Subcutaneous abdominal adipose tissue (tissue), 5 donors: Measurements from ENCODE around the gene RIC8B.
"Not testable (repeated sequence)": the region's sequence is repeated elsewhere in the genome, so short reads cannot be mapped to it uniquely, and the experiment has no call there.

ENCODE experiments used
- H3K27ac ChIP-seq: one replicate; pipeline ENCODE4 v1.7.0; 2013; ENCODE audit warnings: low read depth, mild to moderate bottlenecking, inconsistent platforms, low read length, moderate library complexity
- H3K27me3 ChIP-seq, 5 donors: one replicate each; pipeline ENCODE4 v1.7.0; 2013; ENCODE audit warnings: low read length in 5 of 5, inconsistent platforms in 1 of 5; ENCODE audit not compliant: control insufficient read depth in 5 of 5, insufficient read depth in 4 of 5
- H3K36me3 ChIP-seq, 5 donors: one replicate each; pipeline ENCODE4 v1.7.0; 2013; ENCODE audit warnings: low read length in 5 of 5; ENCODE audit not compliant: control insufficient read depth in 5 of 5, insufficient read depth in 5 of 5
- H3K4me1 ChIP-seq, 5 donors: one replicate each; pipeline ENCODE4 v1.7.0; 2013; ENCODE audit warnings: low read length in 5 of 5, mild to moderate bottlenecking in 3 of 5, moderate library complexity in 1 of 5; ENCODE audit not compliant: control insufficient read depth in 5 of 5, insufficient read depth in 5 of 5
- H3K4me3 ChIP-seq, 5 donors: one replicate each; pipeline ENCODE4 v1.7.0; 2013; ENCODE audit warnings: low read length in 5 of 5, low read depth in 1 of 5
- H3K9ac ChIP-seq, 5 donors: one replicate each; pipeline ENCODE4 v1.7.0; 2013; ENCODE audit warnings: low read length in 5 of 5, mild to moderate bottlenecking in 4 of 5, moderate library complexity in 3 of 5
- H3K9me3 ChIP-seq, 5 donors: one replicate each; pipeline ENCODE4 v1.7.0; 2013; ENCODE audit warnings: low read length in 5 of 5; ENCODE audit not compliant: control insufficient read depth in 5 of 5
- donor health status: healthy.
- donor health status: healthy.
- donor health status: healthy.
- donor health status: healthy.
- donor health status: healthy.

RIC8B gene, protein sequence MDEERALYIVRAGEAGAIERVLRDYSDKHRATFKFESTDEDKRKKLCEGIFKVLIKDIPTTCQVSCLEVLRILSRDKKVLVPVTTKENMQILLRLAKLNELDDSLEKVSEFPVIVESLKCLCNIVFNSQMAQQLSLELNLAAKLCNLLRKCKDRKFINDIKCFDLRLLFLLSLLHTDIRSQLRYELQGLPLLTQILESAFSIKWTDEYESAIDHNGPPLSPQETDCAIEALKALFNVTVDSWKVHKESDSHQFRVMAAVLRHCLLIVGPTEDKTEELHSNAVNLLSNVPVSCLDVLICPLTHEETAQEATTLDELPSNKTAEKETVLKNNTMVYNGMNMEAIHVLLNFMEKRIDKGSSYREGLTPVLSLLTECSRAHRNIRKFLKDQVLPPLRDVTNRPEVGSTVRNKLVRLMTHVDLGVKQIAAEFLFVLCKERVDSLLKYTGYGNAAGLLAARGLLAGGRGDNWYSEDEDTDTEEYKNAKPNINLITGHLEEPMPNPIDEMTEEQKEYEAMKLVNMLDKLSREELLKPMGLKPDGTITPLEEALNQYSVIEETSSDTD

GRCh38 chr12:106774005-106774807, at the start of gene RIC8B:
RIC8B (plus strand) TSS chr12:106774682; CDS start chr12:106774746, 64 bp downstream.
- Histone ChIP-seq H3K9me3 (no peaks in the 10 kb centered on the region), H3K36me3 (no peaks in the 10 kb centered on the region), H3K4me1 (peaks cover 5 to 28% (median 20%) of the 10 kb centered on the region in 5 donors), H3K27ac (peak within 1 kb of the TSS; percentile 99), H3K27me3 (no peaks in the 10 kb centered on the region), H3K9ac (peak within 1 kb of the TSS; percentile 91 to 97 (median 94)), H3K4me3 (peak within 1 kb of the TSS; percentile 90 to 94 (median 93))

DNA sequence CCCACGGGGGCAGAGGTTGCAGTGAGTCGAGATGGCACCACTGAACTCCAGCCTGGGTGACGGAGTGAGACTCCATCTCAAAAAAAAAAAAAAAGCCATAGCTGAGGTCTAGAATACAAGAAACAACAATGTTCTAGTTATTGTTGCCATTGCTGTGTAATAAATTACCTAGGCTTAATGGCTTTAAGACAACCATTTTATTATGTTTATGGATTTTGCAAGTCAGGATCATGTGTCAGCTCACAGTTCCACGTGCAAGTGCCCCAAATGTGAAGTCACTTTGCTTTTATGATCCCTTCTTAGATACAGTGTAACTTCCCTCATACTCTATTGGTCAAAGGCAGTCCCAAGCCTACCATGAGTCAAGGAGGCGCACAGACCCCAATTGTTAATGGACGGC, 49.5 kb upstream of the RIC8B start:
- Histone ChIP-seq H3K9me3 (no peaks in the 10 kb centered on the region), H3K4me1 (peaks cover 0 to 8% (median 6%) of the 10 kb centered on the region in 5 donors), H3K27me3 (no peaks in the 10 kb centered on the region), H3K27ac (no peak overlapping the region), H3K9ac (no peak overlapping the region), H3K4me3 (no peak overlapping the region), H3K36me3 (no peaks in the 10 kb centered on the region)

GRCh38 chr12:106726603-106727202, 47.8 kb upstream of the RIC8B start:
- not testable (repeated sequence) for H3K4me3 ChIP-seq, H3K27ac ChIP-seq, H3K27me3 ChIP-seq, H3K4me1 ChIP-seq, H3K36me3 ChIP-seq, H3K9me3 ChIP-seq, H3K9ac ChIP-seq

DNA sequence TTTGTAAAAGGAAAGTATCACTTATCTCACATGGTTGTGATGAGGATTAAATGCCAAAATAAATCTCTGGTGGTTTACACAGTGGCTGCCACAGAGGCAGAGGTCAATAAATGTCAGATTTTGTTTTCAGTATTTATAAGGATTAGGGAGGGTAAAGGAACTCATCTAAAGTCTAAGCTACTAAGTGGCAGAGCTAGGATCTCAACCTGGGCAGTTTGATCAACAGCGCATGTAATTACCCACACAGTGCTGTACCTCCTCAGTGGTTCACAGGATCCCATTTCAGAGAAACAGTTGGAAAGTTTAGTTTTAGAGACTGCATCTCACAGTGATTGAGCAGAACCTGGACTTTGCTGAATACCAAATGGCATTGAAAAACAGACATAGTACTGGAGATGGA, 44.9 kb upstream of the RIC8B start:
- H3K9me3 ChIP-seq = no peaks in the 10 kb centered on the region
- H3K4me3 ChIP-seq = no peak overlapping the region
- peaks cover 0 to 8% (median 6%) of the 10 kb centered on the region in 5 donors for H3K4me1 ChIP-seq
- no peaks in the 10 kb centered on the region for H3K27me3 ChIP-seq
- no peaks in the 10 kb centered on the region for H3K36me3 ChIP-seq
- H3K9ac ChIP-seq = no peak overlapping the region
- no peak overlapping the region for H3K27ac ChIP-seq

GRCh38 chr12:106732890-106733289, 41.6 kb upstream of the RIC8B start:
- H3K4me1 ChIP-seq = peaks cover 0 to 8% (median 6%) of the 10 kb centered on the region in 5 donors
- no peak overlapping the region for H3K4me3 ChIP-seq

DNA sequence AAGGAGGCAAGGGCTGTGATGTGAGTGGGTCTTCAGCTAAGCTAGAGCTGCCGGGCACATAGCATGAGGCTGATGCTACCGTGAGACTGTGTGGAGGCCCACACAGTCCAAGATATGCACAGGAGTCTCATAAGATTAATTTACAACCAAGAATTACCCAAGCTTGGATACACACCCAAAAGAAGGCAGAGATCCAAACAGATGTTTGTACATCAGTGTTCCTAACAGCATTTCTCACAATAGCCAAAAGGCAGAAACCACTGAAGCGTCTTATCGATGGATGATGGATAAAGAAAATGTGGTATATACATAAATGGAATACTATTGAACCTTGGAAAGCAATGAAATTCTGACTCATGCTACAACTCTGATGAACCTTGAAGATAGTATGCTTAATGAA, 40.8 kb upstream of the RIC8B start:
- H3K9ac ChIP-seq = no peak overlapping the region
- H3K36me3 ChIP-seq = no peaks in the 10 kb centered on the region
- no peak overlapping the region for H3K4me3 ChIP-seq
- no peaks in the 10 kb centered on the region for H3K27me3 ChIP-seq
- H3K9me3 ChIP-seq = no peaks in the 10 kb centered on the region
- no peak overlapping the region for H3K27ac ChIP-seq
- peaks cover 0 to 8% (median 6%) of the 10 kb centered on the region in 5 donors for H3K4me1 ChIP-seq

More at GRCh38 chr12:106732890-106733289, 41.6 kb upstream of the RIC8B start:
- Histone ChIP-seq H3K36me3 (no peaks in the 10 kb centered on the region), H3K9me3 (no peaks in the 10 kb centered on the region), H3K9ac (no peak overlapping the region), H3K27ac (no peak overlapping the region), H3K27me3 (no peaks in the 10 kb centered on the region)

DNA sequence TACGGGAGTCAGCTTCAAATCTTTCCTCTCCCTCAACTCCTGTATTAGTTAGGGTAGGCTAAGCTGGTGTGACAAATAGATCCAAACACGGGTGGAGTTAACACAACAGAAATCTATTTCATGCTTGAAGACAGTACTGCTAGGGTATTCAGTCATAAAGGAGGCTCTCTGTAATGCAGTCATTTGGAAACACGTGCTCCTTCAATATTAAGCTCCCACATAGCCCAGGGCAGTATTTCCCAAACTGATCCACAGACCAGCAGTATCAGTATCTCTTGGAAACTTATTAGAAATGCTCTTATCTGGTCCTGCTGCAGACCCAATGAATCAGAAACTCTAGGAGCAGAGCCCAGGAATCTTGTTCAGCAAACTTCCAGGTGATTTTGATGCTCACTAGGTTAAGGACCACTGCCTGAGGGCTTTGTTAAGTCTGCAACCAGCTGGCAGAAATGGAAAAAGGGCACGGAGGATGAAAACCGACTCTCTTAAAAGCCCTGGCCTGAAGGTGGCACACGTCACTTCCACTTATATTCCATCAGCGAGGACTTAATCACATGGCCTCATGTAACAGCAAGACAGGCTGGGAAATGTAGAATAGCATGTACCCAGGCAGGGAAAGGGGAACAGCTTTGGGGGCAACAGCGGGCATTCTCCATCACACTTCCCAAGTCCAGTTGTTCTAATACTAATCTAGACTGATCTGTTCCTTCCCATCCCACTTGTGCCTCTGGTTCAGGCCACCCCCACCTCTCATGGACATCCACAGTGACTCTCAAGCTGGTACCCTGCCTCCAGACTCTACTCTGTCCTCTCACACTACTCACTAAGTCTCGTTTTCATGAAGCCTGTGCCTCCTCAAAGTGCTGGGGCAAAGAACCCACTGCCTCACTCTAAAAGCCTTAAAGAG, 38.2 kb upstream of the RIC8B start:
- H3K9me3 ChIP-seq = no peaks in the 10 kb centered on the region
- H3K27ac ChIP-seq = no peak overlapping the region
- H3K4me1 ChIP-seq = no peaks in the 10 kb centered on the region

DNA sequence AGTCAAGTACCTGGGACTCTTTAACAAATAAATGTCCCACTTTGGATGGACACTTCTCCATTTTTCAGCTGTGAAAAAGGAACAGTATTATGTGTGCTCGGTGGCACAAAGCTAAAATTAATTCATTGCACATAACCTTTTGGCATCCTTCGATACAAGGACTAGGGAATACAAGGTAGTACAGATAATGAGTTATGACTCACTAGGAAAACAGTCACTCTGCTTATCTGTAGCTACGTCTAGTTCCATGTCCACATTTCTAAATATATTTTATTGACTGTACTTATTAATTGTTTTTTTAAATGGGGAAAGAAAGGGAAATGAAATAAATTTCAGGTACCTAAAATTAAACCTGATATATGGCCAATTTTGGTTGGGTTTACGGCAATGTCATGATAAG, 35.2 kb upstream of the RIC8B start:
- H3K27me3 ChIP-seq = no peaks in the 10 kb centered on the region
- H3K9me3 ChIP-seq = no peaks in the 10 kb centered on the region
- no peak overlapping the region for H3K4me3 ChIP-seq
- H3K36me3 ChIP-seq = no peaks in the 10 kb centered on the region
- H3K4me1 ChIP-seq = no peaks in the 10 kb centered on the region
- no peak overlapping the region for H3K9ac ChIP-seq
- no peak overlapping the region for H3K27ac ChIP-seq

More for the DNA sequence above, 38.2 kb upstream of the RIC8B start:
- H3K36me3 ChIP-seq = no peaks in the 10 kb centered on the region
- no peak overlapping the region for H3K9ac ChIP-seq
- no peak overlapping the region for H3K4me3 ChIP-seq
- no peaks in the 10 kb centered on the region for H3K27me3 ChIP-seq

- H3K9me3 ChIP-seq = no peaks in the 10 kb centered on the region
These were observed 34.5 kb upstream of the RIC8B start for GRCh38 chr12:106739815-106740530.

More at GRCh38 chr12:106739815-106740530, 34.5 kb upstream of the RIC8B start:
- Histone ChIP-seq H3K4me1 (no peaks in the 10 kb centered on the region), H3K9ac (no peak overlapping the region), H3K27me3 (no peaks in the 10 kb centered on the region), H3K4me3 (no peak overlapping the region), H3K36me3 (no peaks in the 10 kb centered on the region), H3K27ac (no peak overlapping the region)
